GM12891 (cell line): ENCODE data around the gene GSTM3.

Source experiments
- PAX5 ChIP-seq: IDR thresholded peaks from 2 replicates; pipeline ENCODE4 v1.6.1; 2011; ENCODE audit warnings: low read length, moderate library complexity, mild to moderate bottlenecking; ENCODE audit not compliant: insufficient read depth, severe bottlenecking
- POLR2A ChIP-seq: IDR thresholded peaks from 2 replicates; pipeline ENCODE4 v1.6.1; 2011; ENCODE audit warnings: low read depth, low read length, control low read depth
- POLR2AphosphoS5 ChIP-seq: IDR thresholded peaks from 2 replicates; pipeline ENCODE4 v1.6.1; 2011; ENCODE audit warnings: low read depth, low read length, control low read depth
- POU2F2 ChIP-seq: IDR thresholded peaks from 2 replicates; pipeline ENCODE4 v1.6.1; 2011; ENCODE audit warnings: low read depth, mild to moderate bottlenecking, control low read depth, low read length, moderate library complexity
- SPI1 ChIP-seq: IDR thresholded peaks from 2 replicates; pipeline ENCODE4 v1.6.1; 2011; ENCODE audit warnings: low read depth, low read length, control low read depth
- TAF1 ChIP-seq: IDR thresholded peaks from 2 replicates; pipeline ENCODE4 v1.6.1; 2011; ENCODE audit warnings: low read depth, low read length, control low read depth

- TF ChIP-seq POLR2A = no peak
- no peak for TF ChIP-seq POLR2AphosphoS5
- TF ChIP-seq TAF1 = no peak
- no peak for TF ChIP-seq SPI1
- no peak for TF ChIP-seq PAX5
- no peak for TF ChIP-seq POU2F2
These were observed 18.9 kb downstream of the GSTM3 start for GRCh38 chr1:109721971-109722370.
